AG04450 (cell line): ENCODE results near the gene CEPT1. TPM values are rescaled to one million over a fixed set of nuclear protein-coding genes. Genes with fewer than 3 reads are reported as not detected.

Source experiments
- CTCF ChIA-PET: fragments of 300-600, 350-600 bp; formaldehyde crosslinking; extraction: SDS; loops from one replicate; lab custom pipeline; 2022; ENCODE audit warnings: antibody characterized with exemption, inconsistent platforms; lab: Charles Lee
- POLR2A ChIA-PET: fragments of 350-600 bp; formaldehyde crosslinking; extraction: SDS; loops from one replicate; lab custom pipeline; 2021; ENCODE audit warnings: antibody characterized with exemption, inconsistent platforms; lab: Yijun Ruan, JAX
- DNase-seq: peaks from one replicate; pipeline ENCODE4 v3.0.0-alpha.2; 2011; ENCODE audit warnings: low read depth, low spot score
- H3K27ac ChIP-seq: one replicate; pipeline ENCODE4 v1.5.1; 2012; ENCODE audit warnings: low read depth, low read length, control low read depth
- H3K27me3 ChIP-seq: one replicate; pipeline ENCODE4 v1.6.0; 2012; ENCODE audit warnings: low read length; ENCODE audit not compliant: control insufficient read depth, insufficient read depth
- H3K4me3 ChIP-seq: 2 replicates; pipeline ENCODE4 v1.5.1; 2011; ENCODE audit warnings: mild to moderate bottlenecking, low read depth, low read length, control low read depth
- H3K9me3 ChIP-seq: 2 replicates; pipeline ENCODE4 v1.5.1; 2012; ENCODE audit warnings: low read length; ENCODE audit not compliant: control insufficient read depth, insufficient read depth
- CTCF ChIP-seq: IDR thresholded peaks from 2 replicates; pipeline ENCODE4 v1.5.1; 2011; ENCODE audit warnings: low read depth, low read length, control low read depth, inconsistent platforms
- polyA plus RNA-seq: library from polyadenylated mRNA; depleted of rRNA; stranded (reverse); fragments of >200 nt; gene quantifications from 2 replicates; pipeline ENCODE4 v1.2.3, GENCODE V29; 2011

CEPT1 gene
- polyA plus RNA-seq, 1 experiment = 28.6 TPM

- no peaks in the 10 kb centered on the region for H3K9me3 ChIP-seq
- H3K27me3 ChIP-seq = no peaks in the 10 kb centered on the region
- ChIA-PET POLR2A (no interaction called here), CTCF (interaction anchor here (0.5 to 1.8 kb wide), 37 partner anchors 8 to 547 kb away, joined by 3 to 80 read pairs (median 4); no protein-coding TSS in a partner anchor)
- H3K27ac ChIP-seq = no peak overlapping the region
- H3K4me3 ChIP-seq = no peak overlapping the region
- TF ChIP-seq CTCF = no peak
- DNase-seq = no peak
These were observed 83.2 kb downstream of the CEPT1 start for GRCh38 chr1:111223126-111223685.

GRCh38 chr1:111225091-111225490 lies 85.1 kb downstream of the CEPT1 start:
- Histone ChIP-seq H3K27ac (no peak overlapping the region), H3K9me3 (no peaks in the 10 kb centered on the region), H3K27me3 (no peaks in the 10 kb centered on the region), H3K4me3 (no peak overlapping the region)
- no peak for TF ChIP-seq CTCF
- ChIA-PET POLR2A (no interaction called here), CTCF (interaction anchor here (0.5 to 1.5 kb wide), 4 partner anchors 29 to 1166 kb away, joined by 3 to 10 read pairs (median 4); no protein-coding TSS in a partner anchor)
- no peak for DNase-seq

- H3K4me3 ChIP-seq = no peak overlapping the region
- no peaks in the 10 kb centered on the region for H3K27me3 ChIP-seq
- H3K27ac ChIP-seq = no peak overlapping the region
- H3K9me3 ChIP-seq = no peaks in the 10 kb centered on the region
- DNase-seq = no peak
- POLR2A ChIA-PET = no interaction called here
- no peak for TF ChIP-seq CTCF
- CTCF ChIA-PET = interaction anchor here (1.3 to 1.5 kb wide), 3 partner anchors 11 to 215 kb away, joined by 3 to 10 read pairs (median 5); no protein-coding TSS in a partner anchor
These were observed 85.8 kb downstream of the CEPT1 start for GRCh38 chr1:111225717-111226400.

GRCh38 chr1:111227434-111227833 lies 87.4 kb downstream of the CEPT1 start, which contains the start of gene CHI3L2:
Gene CHI3L2, plus strand, starts transcription at chr1:111227713. Its CDS starts 17 bp downstream, at chr1:111227730.
- Histone ChIP-seq H3K27ac (peak within 1 kb of the TSS; percentile 67), H3K4me3 (no peak within 1 kb of the TSS), H3K27me3 (no peaks in the 10 kb centered on the region), H3K9me3 (no peaks in the 10 kb centered on the region)
- no peak for TF ChIP-seq CTCF
- ChIA-PET POLR2A (interaction anchor here (1.3 kb wide), 1 partner anchor 36 kb away, joined by 3 read pairs; no protein-coding TSS in a partner anchor), CTCF (no interaction called here)
- DNase-seq = no peak
